ENCODE data around the gene C1QTNF6.

The C1QTNF6 gene

DNA sequence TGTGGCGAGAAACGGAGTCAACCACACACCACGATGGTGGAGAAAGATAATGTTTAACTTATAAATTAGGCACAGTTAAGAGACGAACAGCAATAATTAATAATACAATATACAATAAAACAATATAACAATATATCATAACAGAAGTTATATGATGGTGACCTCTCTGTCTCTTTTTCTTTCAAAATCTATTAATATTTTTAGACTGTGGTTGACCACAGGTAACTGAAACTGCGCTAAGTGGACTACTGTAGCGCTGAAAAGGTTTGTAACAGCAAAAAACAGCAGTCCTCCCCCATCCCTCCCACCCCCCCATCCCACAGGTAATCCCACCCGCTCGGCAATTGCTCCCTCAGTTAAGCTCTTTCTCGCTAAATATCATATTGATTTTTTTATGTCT, 27.8 kb upstream of the C1QTNF6 start:
- Histone ChIP-seq H3K4me3 (replicated peaks; ENCODE audit: insufficient read depth, low read length) (no peak overlapping the region), H3K27me3 (ENCODE audit: insufficient read depth, poor library complexity, severe bottlenecking) (no peaks in the 10 kb centered on the region), H3K27ac (replicated peaks) (no peak overlapping the region)
- no peak for DNase-seq (ENCODE audit: low read depth in 1 of 2, low spot score in 1 of 2)
- no peak for TF ChIP-seq CTCF (IDR thresholded peaks at IDR 0.05; ENCODE audit: insufficient read depth, low read length)
- no peak for TF ChIP-seq GABPA (IDR thresholded peaks at IDR 0.05; ENCODE audit: low read depth)
- TF ChIP-seq POLR2AphosphoS5 (IDR thresholded peaks at IDR 0.05; ENCODE audit: low read depth), result no peak
- no peak for TF ChIP-seq SPI1 (IDR thresholded peaks at IDR 0.05; ENCODE audit: borderline replicate concordance, low read depth)
- TF ChIP-seq REST (IDR thresholded peaks at IDR 0.05; ENCODE audit: insufficient replicate concordance, low read depth), result no peak

- Histone ChIP-seq H3K27ac (replicated peaks) (no peak overlapping the region), H3K4me3 (replicated peaks; ENCODE audit: insufficient read depth, low read length) (no peak overlapping the region), H3K27me3 (ENCODE audit: insufficient read depth, poor library complexity, severe bottlenecking) (no peaks in the 10 kb centered on the region)
- no peak for DNase-seq (ENCODE audit: low read depth in 1 of 2, low spot score in 1 of 2)
- TF ChIP-seq POLR2AphosphoS5 (IDR thresholded peaks at IDR 0.05; ENCODE audit: low read depth) (no peak), GABPA (IDR thresholded peaks at IDR 0.05; ENCODE audit: low read depth) (no peak), SPI1 (IDR thresholded peaks at IDR 0.05; ENCODE audit: borderline replicate concordance, low read depth) (no peak), REST (IDR thresholded peaks at IDR 0.05; ENCODE audit: insufficient replicate concordance, low read depth) (no peak), CTCF (IDR thresholded peaks at IDR 0.05; ENCODE audit: insufficient read depth, low read length) (no peak)
Observed at GRCh38 chr22:37214731-37215030, 26.6 kb upstream of the C1QTNF6 start.

DNA sequence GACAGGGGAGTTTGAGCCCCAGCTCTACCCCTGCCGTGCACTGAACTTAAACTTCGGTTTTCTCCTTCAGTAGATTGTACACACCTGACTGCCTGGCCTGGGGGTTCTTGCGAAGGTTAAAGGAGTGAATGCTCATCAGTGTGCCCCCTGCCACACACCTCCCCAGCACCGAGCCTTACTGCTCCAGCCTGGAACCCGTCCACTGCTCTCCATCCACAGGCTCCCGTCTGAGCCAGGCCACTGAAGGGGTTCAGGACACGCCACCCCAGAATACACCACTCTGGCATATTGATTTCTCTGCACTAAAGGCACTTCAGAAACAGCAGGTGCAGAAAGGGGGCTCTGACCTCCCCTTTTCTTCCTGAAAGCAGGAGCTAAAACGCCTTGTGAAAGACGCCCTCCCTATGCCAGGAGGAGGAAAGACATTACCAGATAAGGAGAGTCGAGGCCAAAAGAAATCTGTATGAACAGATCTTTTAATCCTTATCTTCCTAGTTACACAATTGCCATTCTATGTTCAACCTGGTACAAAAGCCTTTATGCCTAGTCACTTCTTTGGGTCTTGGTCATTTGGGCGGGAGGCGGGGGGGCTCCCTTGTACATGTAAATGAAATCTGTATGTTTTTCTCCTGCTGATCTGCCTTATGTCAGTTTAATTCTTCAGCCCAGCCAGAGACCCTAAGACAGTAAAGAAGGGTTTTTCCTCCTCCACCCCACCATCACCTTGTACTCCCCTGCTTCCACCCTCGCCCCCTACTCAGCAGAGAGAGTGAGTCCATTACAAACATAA, 26.1 kb upstream of the C1QTNF6 start:
- H3K27me3 ChIP-seq (ENCODE audit: insufficient read depth, poor library complexity, severe bottlenecking), result no peaks in the 10 kb centered on the region
- H3K4me3 ChIP-seq (replicated peaks; ENCODE audit: insufficient read depth, low read length), result no peak overlapping the region
- TF ChIP-seq GABPA (IDR thresholded peaks at IDR 0.05; ENCODE audit: low read depth) (no peak), REST (IDR thresholded peaks at IDR 0.05; ENCODE audit: insufficient replicate concordance, low read depth) (no peak), SPI1 (IDR thresholded peaks at IDR 0.05; ENCODE audit: borderline replicate concordance, low read depth) (no peak), CTCF (IDR thresholded peaks at IDR 0.05; ENCODE audit: insufficient read depth, low read length) (no peak), POLR2AphosphoS5 (IDR thresholded peaks at IDR 0.05; ENCODE audit: low read depth) (no peak)
- no peak overlapping the region for H3K27ac ChIP-seq (replicated peaks)
- DNase-seq (ENCODE audit: low read depth in 1 of 2, low spot score in 1 of 2), result no peak
